Adipose tissue (tissue), 3 donors: Measurements from ENCODE around the gene IL9R. TPM values are rescaled to one million over a fixed set of nuclear protein-coding genes. Genes with fewer than 3 reads are reported as not detected.
"Not testable (repeated sequence)": the region's sequence is repeated elsewhere in the genome, so short reads cannot be mapped to it uniquely, and the experiment has no call there.

Experiments used
- H3K27ac ChIP-seq: one replicate; pipeline ENCODE4 v1.5.1; 2013; ENCODE audit warnings: low read depth, low read length
- WGBS, 3 donors: extraction: QIAGEN DNeasy Blood & Tissue Kit; methylation state at CpG; one replicate each; pipeline ENCODE4 v1.1.7; 2013; 5-methylcytosine and 5-hydroxymethylcytosine counted together
- polyA plus RNA-seq, 3 donors: library from polyadenylated mRNA; stranded (reverse); fragments of 200-250 nt; gene quantifications; one replicate each; pipeline ENCODE4 v1.2.3, GENCODE V29; 2013
- donor health status: healthy with polysubstance abuse.
- donor health status: Bipolar disorder and iron deficiency.
- donor health status: healthy.

Gene IL9R
- polyA plus RNA-seq, 3 donors: 0.07 to 0.09 TPM; not detected in 1

GRCh38 chrX:155993421-155993820 lies 4.1 kb upstream of the IL9R start:
- no peak overlapping the region for H3K27ac ChIP-seq
- WGBS, 3 donors: 73 to 95% (median 78%) methylated on average over 2 of the region's 2 CpGs

GRCh38 chrX:155995321-155995875 lies 2.1 kb upstream of the IL9R start:
- H3K27ac ChIP-seq: no peak overlapping the region

GRCh38 chrX:155998116-155998515 lies 620 bp downstream of the IL9R start:
- no peak overlapping the region for H3K27ac ChIP-seq
- WGBS, 3 donors: 47 to 58% (median 48%) methylated on average over 1 of the region's 1 CpG

GRCh38 chrX:155998761-155999510 lies 1.4 kb downstream of the IL9R start:
- no peak overlapping the region for H3K27ac ChIP-seq
- WGBS, 3 donors: 69 to 83% (median 81%) methylated on average over 8 to 9 of the region's 9 CpGs

- 65 to 84% (median 84%) methylated on average over 9 of the region's 9 CpGs for WGBS, 3 donors
- H3K27ac ChIP-seq: not testable (repeated sequence)
Observed at GRCh38 chrX:155999751-156000150, 2.3 kb downstream of the IL9R start.

- WGBS, 3 donors: 76 to 84% (median 82%) methylated on average over 5 of the region's 5 CpGs
- H3K27ac ChIP-seq: no peak overlapping the region
Observed at GRCh38 chrX:156000361-156000926, 2.9 kb downstream of the IL9R start.

- H3K27ac ChIP-seq: no peak overlapping the region
- WGBS, 3 donors: 51 to 64% (median 57%) methylated on average over 11 to 12 of the region's 12 CpGs
Observed at GRCh38 chrX:156001001-156001666, 3.6 kb downstream of the IL9R start.

GRCh38 chrX:156001667-156002021 lies 4.1 kb downstream of the IL9R start:
- WGBS, 3 donors: 37 to 64% (median 39%) methylated on average over 6 of the region's 6 CpGs
- no peak overlapping the region for H3K27ac ChIP-seq

GRCh38 chrX:156002507-156002906 lies 5.0 kb downstream of the IL9R start:
- H3K27ac ChIP-seq: no peak overlapping the region
- WGBS, 3 donors: 73 to 81% (median 76%) methylated on average over 3 of the region's 3 CpGs

- H3K27ac ChIP-seq: no peak overlapping the region
- 76 to 80% (median 76%) methylated on average over 14 of the region's 14 CpGs for WGBS, 3 donors
Observed at GRCh38 chrX:156003486-156004185, 6.1 kb downstream of the IL9R start.

- 63 to 76% (median 73%) methylated on average over 2 of the region's 2 CpGs for WGBS, 3 donors
- no peak overlapping the region for H3K27ac ChIP-seq
Observed at GRCh38 chrX:156004256-156004655, 6.8 kb downstream of the IL9R start.

- 83 to 89% (median 86%) methylated on average over 3 of the region's 3 CpGs for WGBS, 3 donors
- H3K27ac ChIP-seq: no peak overlapping the region
Observed at GRCh38 chrX:156004740-156005139, 7.2 kb downstream of the IL9R start.

GRCh38 chrX:156005144-156005543 lies 7.6 kb downstream of the IL9R start:
- 55 to 80% (median 76%) methylated on average over 6 of the region's 6 CpGs for WGBS, 3 donors
- H3K27ac ChIP-seq: no peak overlapping the region

- 66 to 87% (median 75%) methylated on average over 6 to 8 of the region's 8 CpGs for WGBS, 3 donors
- not testable (repeated sequence) for H3K27ac ChIP-seq
Observed at GRCh38 chrX:156006468-156006867, 9.0 kb downstream of the IL9R start.

GRCh38 chrX:156008379-156008778 lies 10.9 kb downstream of the IL9R start:
- not testable (repeated sequence) for H3K27ac ChIP-seq
- WGBS, 3 donors: 65 to 86% (median 79%) methylated on average over 6 of the region's 7 CpGs

- H3K27ac ChIP-seq: no peak overlapping the region
- WGBS, 3 donors: 64 to 91% (median 80%) methylated on average over 1 of the region's 1 CpG
Observed at GRCh38 chrX:156008915-156009314, 11.4 kb downstream of the IL9R start.

- WGBS, 3 donors: 78 to 87% methylated on average over 3 to 8 of the region's 9 CpGs; no CpG with 5 or more reads in 1 of the 3 donors
- not testable (repeated sequence) for H3K27ac ChIP-seq
Observed at GRCh38 chrX:156009691-156010090, 12.2 kb downstream of the IL9R start.

- WGBS, 3 donors: 33% methylated on average over 1 of the region's 5 CpGs; no CpG with 5 or more reads in 2 of the 3 donors
- not testable (repeated sequence) for H3K27ac ChIP-seq
Observed at GRCh38 chrX:156013286-156013953, 15.9 kb downstream of the IL9R start.
